Heart left ventricle (tissue), 13 donors: ENCODE measurements around the gene ALPK3.

Source experiments
- CTCF ChIP-seq, 12 donors: fragments of 200-600 bp; sonication (generic) in 4 of 12; IDR thresholded peaks; one replicate each; pipeline versions ENCODE4 v1.5.0 to v1.8.0; 2018 to 2022; ENCODE audit warnings: antibody characterized with exemption in 12 of 12, mild to moderate bottlenecking in 5 of 12
- POLR2A ChIP-seq, 2 donors: fragments of 450-650 bp; IDR thresholded peaks; one replicate each; pipeline ENCODE4 v1.6.1; 2017; ENCODE audit warnings: antibody characterized with exemption in 2 of 2, mild to moderate bottlenecking in 2 of 2, moderate library complexity in 2 of 2
- donor health status: ischemic (EF 13 %, LVEDD 7.1; RV severe dilation, severe dysfunction).
- donor health status: DM: no; HTN: yes; CAD: no.
- donor health status: DM: no; HTN: no; CAD: no.
- donor health status: ischemic (EF 25% LVEDD 6.9; RV normal size, moderate dysfunction).
- donor health status: ischemic (EF 25% LVEDD 5.7; RV mildly dilated, moderate dysfunction).
- donor health status: ischemic (EF 35%, LVEDD 5.7; RV mildly dilated, moderate dysfunction).
- donor health status: nonischemic (EF 11% LVEDD 7.7; RV severe dilation, severe dysfunction).
- donor health status: DM: yes; HTN: yes; CAD: no.
- donor health status: PGD.
- donor health status: ischemic (EF 29% LVEDD 5.4; RV normal size, mild dysfunction).
- donor health status: nonischemic (EF 23%, LVEDD 6.1; RV moderate dilation, normal function).

- TF ChIP-seq POLR2A (IDR thresholded peaks at IDR 0.05): no peak
- no peak for TF ChIP-seq CTCF (IDR thresholded peaks at IDR 0.05)
Measured at GRCh38 chr15:84832448-84833040, 15.4 kb downstream of the ALPK3 start.
